GM12878 (cell line): ENCODE data around the gene AGPAT2. TPM values are rescaled to one million over a fixed set of nuclear protein-coding genes. Genes with fewer than 3 reads are reported as not detected.

ENCODE experiments used
- BACH1 ChIP-seq: fragments of 450-650 bp; IDR thresholded peaks from 2 replicates; pipeline ENCODE4 v1.6.1; 2017; ENCODE audit warnings: mild to moderate bottlenecking, borderline replicate concordance
- DPF2 ChIP-seq: fragments of 450-650 bp; IDR thresholded peaks from 2 replicates; pipeline ENCODE4 v1.6.1; 2017; ENCODE audit warnings: mild to moderate bottlenecking
- E2F4 ChIP-seq: IDR thresholded peaks from 2 replicates; pipeline ENCODE4 v1.6.1; 2012; ENCODE audit warnings: low read depth, low read length, improper control_type of control experiment
- EGR1 ChIP-seq, 2 experiments: IDR thresholded peaks; 1 replicate in 1 of 2; 2 replicates in 1 of 2; pipeline ENCODE4 v1.6.1; 2011 to 2012; ENCODE audit warnings: low read depth in 2 of 2, low read length in 2 of 2, borderline replicate concordance in 1 of 2, mild to moderate bottlenecking in 1 of 2, moderate library complexity in 1 of 2
- GATAD2B ChIP-seq: fragments of 450-650 bp; conservative IDR thresholded peaks from 2 replicates; pipeline ENCODE4 v1.6.1; 2017; ENCODE audit warnings: low read depth, mild to moderate bottlenecking, moderate library complexity
- IKZF1 ChIP-seq: fragments of 450-650 bp; conservative IDR thresholded peaks from 2 replicates; pipeline ENCODE4 v1.6.1; 2017; ENCODE audit warnings: antibody characterized with exemption, mild to moderate bottlenecking
- LARP7 ChIP-seq: fragments of 450-650 bp; IDR thresholded peaks from 2 replicates; pipeline ENCODE4 v1.6.1; 2017; ENCODE audit warnings: mild to moderate bottlenecking
- MXI1 ChIP-seq: fragments of 150-350 bp; IDR thresholded peaks from 2 replicates; pipeline ENCODE4 v1.6.1; 2011; ENCODE audit warnings: low read depth, mild to moderate bottlenecking, inconsistent platforms, low read length, improper control_type of control experiment
- NKRF ChIP-seq: fragments of 450-650 bp; conservative IDR thresholded peaks from 2 replicates; pipeline ENCODE4 v1.6.1; 2017; ENCODE audit warnings: mild to moderate bottlenecking, moderate library complexity
- NR2F1 ChIP-seq: fragments of 450-650 bp; conservative IDR thresholded peaks from 2 replicates; pipeline ENCODE4 v1.6.1; 2017; ENCODE audit warnings: mild to moderate bottlenecking
- POLR2AphosphoS5 ChIP-seq: IDR thresholded peaks from 2 replicates; pipeline ENCODE4 v1.6.1; 2011; ENCODE audit warnings: mild to moderate bottlenecking, low read length, inconsistent platforms
- RB1 ChIP-seq: fragments of 450-650 bp; formaldehyde crosslinking; IDR thresholded peaks from 2 replicates; pipeline ENCODE4 v1.6.1; 2017; ENCODE audit warnings: mild to moderate bottlenecking, borderline replicate concordance
- ZNF207 ChIP-seq: fragments of 450-650 bp; IDR thresholded peaks from 2 replicates; pipeline ENCODE4 v1.6.1; 2014; ENCODE audit warnings: antibody characterized with exemption, mild to moderate bottlenecking, borderline replicate concordance
- ZSCAN29 ChIP-seq: fragments of 450-650 bp; IDR thresholded peaks from 2 replicates; pipeline ENCODE4 v1.6.1; 2017; ENCODE audit warnings: mild to moderate bottlenecking, moderate library complexity
- polyA plus RNA-seq, 11 experiments: library from polyadenylated mRNA; depleted of rRNA in 4 of 11; unstranded in 6 of 11; stranded (reverse) in 5 of 11; fragments of >200 nt; fragmentation: Nextera tagmentation in 4 of 11; fragmentation: Illumina TruSeq in 1 of 11; extraction: Ambion mirVana in 4 of 11; extraction: Trizol in 1 of 11; gene quantifications; 1 replicate in 1 of 11; 2 replicates in 10 of 11; pipeline versions ENCODE4 v1.2.1 to v1.2.3, GENCODE V29; 2011 to 2016; ENCODE audit warnings: inconsistent platforms in 2 of 11, missing spikeins in 2 of 11, low read depth in 1 of 11
- total RNA-seq, 4 experiments: library from RNA; depleted of rRNA in 3 of 4; stranded (reverse); fragments of >200 nt in 3 of 4; fragmentation: Illumina TruSeq in 1 of 4; extraction: Trizol in 1 of 4; gene quantifications; 2 replicates each; pipeline versions ENCODE4 v1.2.1 to v1.2.3, GENCODE V29; 2013 to 2021
- TF ChIP-seq, protein P1 (sequence below): IDR thresholded peaks from 2 replicates; pipeline ENCODE4 v1.6.1; 2012; ENCODE audit warnings: low read length, inconsistent platforms

The AGPAT2 gene
- total and polyA plus RNA-seq, 10 of the 15 experiments (the other 5 are each of a cell fraction or from before 2014, with no cell fraction given): 0.10 to 28.5 (median 18.2) TPM

- TF ChIP-seq ZSCAN29 (peak; percentile 96), MXI1 (peak; percentile 20; the same call in 1 of the 2 replicates), NR2F1 (peak; percentile 31; the same call in 1 of the 2 replicates), IKZF1 (peak; percentile 87), GATAD2B (peak; percentile 85; the same call in 1 of the 2 replicates), EGR1 (IDR thresholded peaks at IDR 0.05; ENCODE audit: borderline replicate concordance in 1 of 2, low read depth in 2 of 2, low read length in 2 of 2) (peak in 1 of 2 experiments; percentile 68; a peak in 2 of 3 replicates), NKRF (peak; percentile 45; the same call in 1 of the 2 replicates), DPF2 (peak; percentile 91), BACH1 (peak; percentile 79), POLR2AphosphoS5 (peak; percentile 44; the same call in 1 of the 2 replicates), LARP7 (peak; percentile 91), RB1 (peak; percentile 19; the same call in 1 of the 2 replicates), E2F4 (no peak), ZNF207 (0 out of 2 replicates have a peak, but pooled peaks have one; percentile 22)
- TF ChIP-seq, protein P1, sequence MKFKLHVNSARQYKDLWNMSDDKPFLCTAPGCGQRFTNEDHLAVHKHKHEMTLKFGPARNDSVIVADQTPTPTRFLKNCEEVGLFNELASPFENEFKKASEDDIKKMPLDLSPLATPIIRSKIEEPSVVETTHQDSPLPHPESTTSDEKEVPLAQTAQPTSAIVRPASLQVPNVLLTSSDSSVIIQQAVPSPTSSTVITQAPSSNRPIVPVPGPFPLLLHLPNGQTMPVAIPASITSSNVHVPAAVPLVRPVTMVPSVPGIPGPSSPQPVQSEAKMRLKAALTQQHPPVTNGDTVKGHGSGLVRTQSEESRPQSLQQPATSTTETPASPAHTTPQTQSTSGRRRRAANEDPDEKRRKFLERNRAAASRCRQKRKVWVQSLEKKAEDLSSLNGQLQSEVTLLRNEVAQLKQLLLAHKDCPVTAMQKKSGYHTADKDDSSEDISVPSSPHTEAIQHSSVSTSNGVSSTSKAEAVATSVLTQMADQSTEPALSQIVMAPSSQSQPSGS: no peak
Observed at GRCh38 chr9:136686794-136687711, at the start of gene AGPAT2 (continued).
